ENCODE measurements around the gene PPIL1.

The PPIL1 gene

GRCh38 chr6:36888115-36888643, 13.6 kb upstream of the PPIL1 start:
- no peak for DNase-seq

GRCh38 chr6:36886950-36887618, 12.5 kb upstream of the PPIL1 start:
- no peak for DNase-seq

- DNase-seq: peak; percentile 90
Observed at GRCh38 chr6:36885461-36886401, 11.1 kb upstream of the PPIL1 start, which contains the start of gene C6orf89. C6orf89 (plus strand) TSS chr6:36885952; CDS start chr6:36899445, 13,493 bp downstream.

GRCh38 chr6:36884610-36885009, 10.0 kb upstream of the PPIL1 start:
- DNase-seq: no peak

- no peak for DNase-seq
Observed at GRCh38 chr6:36875250-36875633, 639 bp upstream of the PPIL1 start.

GRCh38 chr6:36873612-36874442, 776 bp downstream of the PPIL1 start:
- no peak for DNase-seq

- DNase-seq: no peak
Observed at GRCh38 chr6:36873115-36873514, 1.5 kb downstream of the PPIL1 start.

- DNase-seq: no peak
Observed at GRCh38 chr6:36871686-36872085, 2.9 kb downstream of the PPIL1 start.

- DNase-seq: no peak
Observed at GRCh38 chr6:36867471-36868224, 7.0 kb downstream of the PPIL1 start.

GRCh38 chr6:36865835-36866234, 8.8 kb downstream of the PPIL1 start:
- no peak for DNase-seq

- peak; percentile 61 for DNase-seq
Observed at GRCh38 chr6:36863670-36864540, 10.7 kb downstream of the PPIL1 start.

GRCh38 chr6:36862848-36863382, 11.7 kb downstream of the PPIL1 start:
- no peak for DNase-seq

GRCh38 chr6:36862164-36862847, 12.3 kb downstream of the PPIL1 start:
- no peak for DNase-seq

- no peak for DNase-seq
Observed at GRCh38 chr6:36860126-36860525, 14.5 kb downstream of the PPIL1 start.

GRCh38 chr6:36858407-36858981, 16.1 kb downstream of the PPIL1 start:
- no peak for DNase-seq

- DNase-seq: no peak
Observed at GRCh38 chr6:36857325-36857724, 17.3 kb downstream of the PPIL1 start.

GRCh38 chr6:36856277-36856676, 18.3 kb downstream of the PPIL1 start:
- DNase-seq: no peak

GRCh38 chr6:36855750-36856149, 18.9 kb downstream of the PPIL1 start:
- no peak for DNase-seq

GRCh38 chr6:36853325-36853724, 21.3 kb downstream of the PPIL1 start:
- no peak for DNase-seq

All from NCI-H2081 treated with DMSO at 0.1 percent for 48 hours (cell line).